GM19397 (cell line): ENCODE data around the gene PHAF1.

ENCODE experiments used
- ATAC-seq: cut with Tn5 transposase; IDR thresholded peaks from one replicate; pipeline ENCODE4 v1.9.1; 2021; ENCODE audit warnings: mild to moderate bottlenecking, moderate library complexity; ENCODE audit not compliant: unreplicated experiment

The PHAF1 gene

DNA sequence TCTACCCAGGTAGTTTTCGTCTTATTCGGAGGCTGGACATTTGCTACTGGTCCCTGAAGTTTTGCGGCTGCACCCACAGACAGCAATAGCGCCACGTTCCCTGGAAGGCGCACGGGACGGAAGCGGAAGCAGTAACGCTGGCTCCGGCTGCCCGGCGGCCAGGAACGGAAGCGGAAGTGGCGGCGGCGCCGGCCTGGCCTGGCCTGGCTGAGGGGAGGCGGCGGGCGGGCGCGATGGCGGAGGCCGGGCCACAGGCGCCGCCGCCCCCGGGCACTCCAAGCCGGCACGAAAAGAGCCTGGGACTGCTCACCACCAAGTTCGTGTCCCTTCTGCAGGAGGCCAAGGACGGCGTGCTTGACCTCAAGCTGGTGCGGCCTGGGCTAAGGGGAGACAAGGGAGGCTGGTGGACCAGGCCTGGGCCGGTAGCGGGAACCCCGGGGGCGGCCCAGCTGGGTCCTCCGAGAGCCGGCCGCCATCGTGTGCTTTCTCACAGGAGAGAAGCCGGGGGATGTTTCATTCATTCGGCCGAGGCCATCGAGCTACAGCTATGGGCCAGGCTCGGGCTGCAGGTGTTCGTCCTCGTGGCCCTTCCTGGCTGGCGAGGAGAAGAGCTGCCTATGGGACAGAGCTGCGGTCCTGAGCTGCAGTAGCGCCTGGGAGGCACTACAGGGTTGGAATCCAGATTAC is 82.4 kb downstream of the PHAF1 start, which contains the start of gene E2F4:
Gene E2F4, plus strand, starts transcription at position 161 of the 687 bp plus-strand sequence. Its CDS starts 73 bp downstream, at position 234.
- ATAC-seq, result peak; percentile 91

DNA sequence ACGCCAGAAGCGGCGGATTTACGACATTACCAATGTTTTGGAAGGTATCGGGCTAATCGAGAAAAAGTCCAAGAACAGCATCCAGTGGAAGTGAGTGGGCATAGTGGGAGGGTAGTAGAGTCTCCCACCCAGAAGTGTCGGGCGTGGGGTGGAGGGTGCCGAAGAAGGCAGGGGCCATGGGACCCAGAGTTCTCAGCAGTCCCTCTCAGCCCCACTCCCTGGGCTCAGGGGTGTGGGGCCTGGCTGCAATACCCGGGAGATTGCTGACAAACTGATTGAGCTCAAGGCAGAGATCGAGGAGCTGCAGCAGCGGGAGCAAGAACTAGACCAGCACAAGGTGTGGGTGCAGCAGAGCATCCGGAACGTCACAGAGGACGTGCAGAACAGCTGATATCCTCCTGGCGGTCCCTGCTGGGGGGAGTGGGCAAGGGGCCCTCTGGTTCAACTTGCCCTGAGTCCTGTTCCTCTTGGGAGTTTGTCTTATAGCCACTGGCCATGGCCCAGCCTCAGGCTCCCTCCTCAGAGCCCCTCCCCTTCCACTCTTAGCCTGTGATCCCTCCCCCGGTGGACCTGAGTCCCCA is 83.1 kb downstream of the PHAF1 start:
- no peak for ATAC-seq

DNA sequence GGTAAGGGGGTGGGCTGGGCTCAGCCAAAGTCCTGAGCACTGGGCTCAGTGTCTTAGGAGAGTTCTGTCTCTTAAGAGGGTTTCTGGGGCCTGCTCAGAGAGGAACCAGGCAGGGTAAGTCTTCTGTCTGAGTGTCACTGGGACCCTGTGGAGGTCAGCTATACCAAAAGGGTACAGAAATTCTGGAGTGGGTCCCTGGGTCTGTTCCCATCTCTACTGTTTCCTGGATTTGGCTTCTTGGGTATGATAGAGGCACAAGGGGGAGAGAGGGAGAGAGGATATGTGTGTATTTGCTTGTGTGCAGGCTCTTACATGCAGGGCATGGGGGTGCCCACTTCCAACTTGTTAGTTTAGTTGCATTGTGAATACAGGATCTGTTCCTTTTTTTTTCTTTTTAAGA is 83.8 kb downstream of the PHAF1 start:
- ATAC-seq, result no peak

DNA sequence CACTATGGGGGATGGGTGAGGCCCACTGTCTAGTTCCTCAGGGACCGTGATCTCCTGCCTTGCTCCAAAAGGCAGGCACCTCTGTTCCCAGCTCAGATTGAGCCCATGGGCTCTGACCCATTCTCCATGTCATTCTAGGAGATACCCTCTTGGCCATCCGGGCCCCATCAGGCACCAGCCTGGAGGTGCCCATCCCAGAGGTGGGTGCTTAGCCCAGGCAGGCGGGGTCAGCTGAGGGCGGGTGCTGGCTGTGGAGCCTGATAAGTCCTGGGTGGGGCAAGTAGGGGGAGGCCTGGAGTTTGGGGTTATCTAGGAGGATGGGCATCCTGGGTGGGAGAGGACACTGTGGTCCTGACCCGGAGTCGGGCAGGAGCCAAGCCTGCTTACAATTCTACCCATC is 84.5 kb downstream of the PHAF1 start:
- ATAC-seq, result no peak

DNA sequence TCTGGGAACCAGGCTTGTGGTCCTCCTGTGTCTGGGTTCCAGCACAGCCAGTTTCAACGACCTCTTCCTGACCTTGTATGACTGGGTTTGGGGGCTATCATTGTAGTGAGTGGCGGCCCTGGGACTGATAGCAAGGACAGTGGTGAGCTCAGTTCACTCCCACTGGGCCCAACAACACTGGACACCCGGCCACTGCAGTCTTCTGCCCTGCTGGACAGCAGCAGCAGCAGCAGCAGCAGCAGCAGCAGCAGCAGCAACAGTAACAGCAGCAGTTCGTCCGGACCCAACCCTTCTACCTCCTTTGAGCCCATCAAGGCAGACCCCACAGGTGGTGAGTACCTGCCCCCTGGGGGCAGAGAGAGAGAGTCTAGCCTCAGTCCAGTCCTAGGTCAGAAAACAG is 85.9 kb downstream of the PHAF1 start:
- ATAC-seq, result no peak

DNA sequence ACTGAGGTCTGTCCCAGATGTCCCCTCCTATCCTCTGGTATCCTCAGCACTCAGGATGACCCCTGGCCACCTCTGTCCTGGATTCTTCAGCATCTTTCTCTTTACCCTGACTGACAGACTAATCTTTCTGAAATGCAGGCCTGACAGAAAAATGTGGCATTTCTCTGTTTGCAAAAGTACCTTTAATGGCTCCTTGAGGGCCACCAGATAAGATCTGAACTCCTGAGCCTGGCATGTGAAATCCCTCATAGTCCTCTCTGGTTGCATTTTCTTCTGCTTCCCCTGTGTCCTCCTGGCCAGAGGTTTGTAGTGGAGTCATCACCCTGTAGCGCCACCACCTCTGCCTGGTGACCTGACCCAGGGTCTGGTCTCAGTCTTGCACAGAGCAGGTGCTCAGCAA is 87.1 kb downstream of the PHAF1 start:
- no peak for ATAC-seq

DNA sequence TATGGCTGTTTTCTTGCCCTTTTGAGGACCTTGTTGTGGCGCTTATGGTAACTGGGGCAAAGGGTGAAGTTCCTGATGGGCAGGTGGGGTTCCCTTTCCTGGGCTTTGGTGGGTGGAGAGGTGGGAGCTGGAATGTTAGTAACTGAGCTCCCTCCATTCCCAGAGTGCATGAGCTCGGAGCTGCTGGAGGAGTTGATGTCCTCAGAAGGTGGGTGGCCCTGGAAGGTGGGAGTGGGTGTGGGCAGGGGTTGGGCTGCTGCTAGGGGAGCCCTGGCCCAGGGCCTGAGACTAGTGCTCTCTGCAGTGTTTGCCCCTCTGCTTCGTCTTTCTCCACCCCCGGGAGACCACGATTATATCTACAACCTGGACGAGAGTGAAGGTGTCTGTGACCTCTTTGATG is 88.0 kb downstream of the PHAF1 start:
- ATAC-seq, result no peak
